IMR-90 (cell line): ENCODE results near the gene TULP4. TPM values are rescaled to one million over a fixed set of nuclear protein-coding genes. Genes with fewer than 3 reads are reported as not detected.

ENCODE experiments used
- ATAC-seq: fragments of 200-7000 bp; cut with Tn5 transposase; 2 replicates; pipeline ENCODE4 v1.9.1; 2020; ENCODE audit warnings: low read depth, mild to moderate bottlenecking, moderate library complexity
- BruUV-seq: library from RNA; stranded (reverse); fragments of 400-500 nt; replicated peaks from 2 replicates; lab custom pipeline; 2021; lab: Mats Ljungman, UMichigan
- CTCF ChIA-PET: fragments of 300-600 bp; formaldehyde crosslinking; extraction: SDS; loops from one replicate; lab custom pipeline; 2021; ENCODE audit warnings: antibody characterized with exemption; lab: Yijun Ruan, JAX
- POLR2A ChIA-PET: fragments of 300-600 bp; sonication (Branson Sonifier 250); formaldehyde crosslinking; loops from one replicate; lab custom pipeline; 2022; ENCODE audit warnings: antibody characterized with exemption; ENCODE audit not compliant: unreplicated experiment; lab: Charles Lee
- DNase-seq: peaks from one replicate; pipeline ENCODE4 v3.0.0; 2013
- H2AFZ ChIP-seq: replicated peaks from 2 replicates; pipeline ENCODE3; 2013; ENCODE audit warnings: low read length, mild to moderate bottlenecking; ENCODE audit not compliant: poor library complexity
- H2AK5ac ChIP-seq: 2 replicates; pipeline ENCODE4 v1.6.1; 2013; ENCODE audit warnings: low read depth, low read length, inconsistent platforms
- H2AK9ac ChIP-seq: replicated peaks from 2 replicates; pipeline ENCODE3; 2013; ENCODE audit warnings: mild to moderate bottlenecking, low read depth, low read length, moderate library complexity; ENCODE audit not compliant: poor library complexity
- H2BK120ac ChIP-seq: 2 replicates; pipeline ENCODE4 v1.6.1; 2013; ENCODE audit warnings: low read depth, low read length, inconsistent platforms
- H2BK15ac ChIP-seq: 3 replicates; pipeline ENCODE4 v1.6.1; 2013; ENCODE audit warnings: low read depth, low read length, inconsistent platforms
- H2BK20ac ChIP-seq: 2 replicates; pipeline ENCODE4 v1.6.1; 2013; ENCODE audit warnings: low read depth, mild to moderate bottlenecking, inconsistent platforms, low read length, moderate library complexity
- H2BK5ac ChIP-seq: 2 replicates; pipeline ENCODE4 v1.6.1; 2013; ENCODE audit warnings: mild to moderate bottlenecking, low read depth, low read length, inconsistent platforms; ENCODE audit not compliant: poor library complexity, severe bottlenecking
- H3K14ac ChIP-seq: replicated peaks from 2 replicates; pipeline ENCODE4 v1.6.1; 2013; ENCODE audit warnings: low read depth, low read length, inconsistent platforms
- H3K18ac ChIP-seq: 2 replicates; pipeline ENCODE4 v1.6.1; 2013; ENCODE audit warnings: low read depth, low read length, control low read depth
- H3K23ac ChIP-seq: 2 replicates; pipeline ENCODE4 v1.6.1; 2013; ENCODE audit warnings: low read depth, low read length, inconsistent platforms
- H3K27ac ChIP-seq: 2 replicates; pipeline ENCODE4 v1.5.1; 2013; ENCODE audit warnings: mild to moderate bottlenecking, control low read depth, low read length; ENCODE audit not compliant: insufficient read depth
- H3K27me3 ChIP-seq: 2 replicates; pipeline ENCODE4 v1.6.1; 2013; ENCODE audit warnings: low read length; ENCODE audit not compliant: control insufficient read depth, insufficient read depth
- H3K36me3 ChIP-seq: 2 replicates; pipeline ENCODE4 v1.6.1; 2013; ENCODE audit warnings: low read length, mixed read lengths; ENCODE audit not compliant: control insufficient read depth, insufficient read depth
- H3K4ac ChIP-seq: 2 replicates; pipeline ENCODE4 v1.6.1; 2013; ENCODE audit warnings: low read depth, low read length, inconsistent platforms
- H3K4me1 ChIP-seq: 2 replicates; pipeline ENCODE4 v1.6.1; 2013; ENCODE audit warnings: low read length, mixed read lengths; ENCODE audit not compliant: control insufficient read depth, insufficient read depth
- H3K4me2 ChIP-seq: 2 replicates; pipeline ENCODE4 v1.6.1; 2013; ENCODE audit warnings: low read depth, mild to moderate bottlenecking, control low read depth, low read length, moderate library complexity
- H3K4me3 ChIP-seq: 2 replicates; pipeline ENCODE4 v1.5.1; 2013; ENCODE audit warnings: low read depth, mild to moderate bottlenecking, control low read depth, low read length, moderate library complexity; ENCODE audit not compliant: insufficient read depth
- H3K56ac ChIP-seq: 2 replicates; pipeline ENCODE4 v1.6.1; 2013; ENCODE audit warnings: low read length, inconsistent platforms; ENCODE audit not compliant: insufficient read depth; ENCODE audit errors: extremely low read depth
- H3K79me1 ChIP-seq, 2 experiments: 2 replicates each; pipeline ENCODE4 v1.6.1; 2013; ENCODE audit warnings: low read length in 2 of 2, inconsistent platforms in 1 of 2, low read depth in 1 of 2
- H3K9ac ChIP-seq: 2 replicates; pipeline ENCODE4 v1.6.1; 2013; ENCODE audit warnings: low read depth, low read length, control low read depth
- H3K9me1 ChIP-seq: 2 replicates; pipeline ENCODE4 v1.6.1; 2013; ENCODE audit warnings: low read length, inconsistent platforms; ENCODE audit not compliant: insufficient read depth
- H3K9me3 ChIP-seq: 2 replicates; pipeline ENCODE4 v1.6.1; 2013; ENCODE audit warnings: low read length; ENCODE audit not compliant: control insufficient read depth, insufficient read depth
- H4K20me1 ChIP-seq: 2 replicates; pipeline ENCODE4 v1.6.1; 2013; ENCODE audit warnings: low read length, inconsistent platforms; ENCODE audit not compliant: insufficient read depth
- H4K5ac ChIP-seq: 2 replicates; pipeline ENCODE4 v1.6.1; 2013; ENCODE audit warnings: mild to moderate bottlenecking, low read depth, low read length, control low read depth
- H4K8ac ChIP-seq, 2 experiments: 2 replicates each; pipeline ENCODE4 v1.6.1; 2013; ENCODE audit warnings: low read depth in 2 of 2, low read length in 2 of 2, control low read depth in 1 of 2, inconsistent platforms in 1 of 2
- H4K91ac ChIP-seq: 2 replicates; pipeline ENCODE4 v1.6.1; 2013; ENCODE audit warnings: low read depth, low read length, inconsistent platforms; ENCODE audit not compliant: insufficient read depth
- BHLHE40 ChIP-seq: fragments of 150-350 bp; IDR thresholded peaks from 2 replicates; pipeline ENCODE4 v1.6.1; 2016; ENCODE audit warnings: mild to moderate bottlenecking, low read depth, low read length
- CEBPB ChIP-seq: IDR thresholded peaks from 2 replicates; pipeline ENCODE4 v1.6.1; 2012; ENCODE audit warnings: low read depth, low read length, improper control_type of control experiment
- CHD1 ChIP-seq: IDR thresholded peaks from 2 replicates; pipeline ENCODE4 v1.6.1; 2012; ENCODE audit warnings: low read depth, low read length, improper control_type of control experiment
- CTCF ChIP-seq: conservative IDR thresholded peaks from 2 replicates; pipeline ENCODE4 v1.5.1; 2012; ENCODE audit warnings: mild to moderate bottlenecking, low read depth, low read length, improper control_type of control experiment
- FOS ChIP-seq: fragments of 150-350 bp; IDR thresholded peaks from 2 replicates; pipeline ENCODE4 v1.6.1; 2016; ENCODE audit warnings: low read depth, low read length
- MAFK ChIP-seq: IDR thresholded peaks from 2 replicates; pipeline ENCODE4 v1.6.1; 2012; ENCODE audit warnings: low read depth, low read length, improper control_type of control experiment
- MAZ ChIP-seq: IDR thresholded peaks from 2 replicates; pipeline ENCODE4 v1.6.1; 2012; ENCODE audit warnings: low read depth, mild to moderate bottlenecking, low read length, improper control_type of control experiment, moderate library complexity, borderline replicate concordance
- MXI1 ChIP-seq: IDR thresholded peaks from 2 replicates; pipeline ENCODE4 v1.6.1; 2012; ENCODE audit warnings: low read depth, mild to moderate bottlenecking, low read length, moderate library complexity, borderline replicate concordance
- NFE2L2 ChIP-seq: fragments of 150-350 bp; IDR thresholded peaks from 2 replicates; pipeline ENCODE4 v1.6.1; 2016; ENCODE audit warnings: low read depth, mild to moderate bottlenecking, low read length
- POLR2A ChIP-seq: IDR thresholded peaks from 2 replicates; pipeline ENCODE4 v1.6.1; 2012; ENCODE audit warnings: mild to moderate bottlenecking, low read depth, low read length
- RAD21 ChIP-seq: IDR thresholded peaks from 2 replicates; pipeline ENCODE4 v1.6.1; 2012; ENCODE audit warnings: low read length, improper control_type of control experiment
- RCOR1 ChIP-seq: IDR thresholded peaks from 2 replicates; pipeline ENCODE4 v1.6.1; 2012; ENCODE audit warnings: mild to moderate bottlenecking, low read length, improper control_type of control experiment; ENCODE audit not compliant: insufficient replicate concordance
- RFX5 ChIP-seq: IDR thresholded peaks from 2 replicates; pipeline ENCODE4 v1.8.0; 2012; ENCODE audit warnings: low read depth, mild to moderate bottlenecking, low read length, moderate library complexity
- SMC3 ChIP-seq: fragments of 150-350 bp; IDR thresholded peaks from 2 replicates; pipeline ENCODE4 v1.6.1; 2016; ENCODE audit warnings: low read depth, mild to moderate bottlenecking, antibody characterized with exemption, low read length, moderate library complexity
- WGBS, 2 experiments: methylation state at CpG; one replicate each; pipeline versions ENCODE4 v1.1.5 to v1.1.7; 2013; ENCODE audit warnings: missing lambda C conversion rate in 2 of 2; ENCODE audit not compliant: insufficient read length in 1 of 2; ENCODE audit errors: extremely low coverage in 2 of 2; 5-methylcytosine and 5-hydroxymethylcytosine counted together
- dilution Hi-C: fragments of 300-500 bp; cut with HindIII; formaldehyde crosslinking; loops from one replicate; pipeline ENCODE4 v1.14.3; 2018; ENCODE audit warnings: low sequenced_read_pairs; ENCODE audit not compliant: unreplicated experiment
- in situ Hi-C: fragments of 300-500 bp; cut with MboI; formaldehyde crosslinking; loops from 3 replicates; pipeline ENCODE4 v1.14.3; 2019; ENCODE audit warnings: low sequenced_read_pairs, inconsistent platforms, mixed read lengths
- intact Hi-C: fragments of 100-400 bp; cut with micrococcal nuclease; formaldehyde crosslinking; loops from 2 replicates; pipeline ENCODE4 v1.10.0; 2022
- polyA plus RNA-seq, 3 experiments: library from polyadenylated mRNA; depleted of rRNA; stranded (reverse); fragments of >200 nt; gene quantifications; 2 replicates each; pipeline ENCODE4 v1.2.3, GENCODE V29; 2012; ENCODE audit warnings: low replicate concordance in 1 of 3
- total RNA-seq: library from RNA; depleted of rRNA; stranded (reverse); fragments of >200 nt; gene quantifications from 2 replicates; pipeline ENCODE4 v1.2.3, GENCODE V29; 2012
- TF ChIP-seq, protein P1 (sequence below): fragments of 150-350 bp; IDR thresholded peaks from 2 replicates; pipeline ENCODE4 v1.6.1; 2016; ENCODE audit warnings: low read depth, mild to moderate bottlenecking, low read length, moderate library complexity, borderline replicate concordance
- TF ChIP-seq, protein P2 (sequence below): fragments of 150-350 bp; IDR thresholded peaks from 2 replicates; pipeline ENCODE4 v1.6.1; 2017; ENCODE audit warnings: mild to moderate bottlenecking, antibody characterized with exemption, low read length, low read depth

Gene TULP4
- total and polyA plus RNA-seq, 2 of the 4 experiments (the other 2 are of a cell fraction) = 8.1 to 30.6 TPM

- Histone ChIP-seq H3K36me3 (0 out of 2 replicates have a peak, but pooled peaks cover 3% of the 10 kb centered on the region), H2BK5ac (no peak overlapping the region), H3K27me3 (no peaks in the 10 kb centered on the region), H3K4me2 (no peak overlapping the region), H3K56ac (no peak overlapping the region), H3K9me3 (no peaks in the 10 kb centered on the region; the same call in 1 of the 2 replicates), H3K4me1 (no peaks in the 10 kb centered on the region), H2AK5ac (no peak overlapping the region), H3K4ac (no peak overlapping the region), H3K79me1 (peaks cover 0 to 13% of the 10 kb centered on the region in 2 experiments; a peak in 2 of 4 replicates), H3K9ac (no peak overlapping the region), H2BK15ac (no peak overlapping the region), H4K20me1 (no peaks in the 10 kb centered on the region), H2BK120ac (no peak overlapping the region), H3K9me1 (no peaks in the 10 kb centered on the region), H3K4me3 (no peak overlapping the region), H3K27ac (no peak overlapping the region), H2AK9ac (no peak overlapping the region), H2BK20ac (no peak overlapping the region), H3K23ac (no peak overlapping the region), H4K8ac (no peak overlapping the region), H3K14ac (no peak overlapping the region), H4K5ac (no peak overlapping the region), H4K91ac (no peak overlapping the region), H2AFZ (no peak overlapping the region), H3K18ac (no peak overlapping the region)
- intact Hi-C loops (no loop called here), dilution Hi-C loops (no loop called here), in situ Hi-C loops (no loop called here)
- ChIA-PET POLR2A (no interaction called here), CTCF (no interaction called here)
- ATAC-seq (no peak), DNase-seq (no peak)
- TF ChIP-seq MAFK (no peak), BHLHE40 (no peak), FOS (no peak), MAZ (no peak), POLR2A (no peak), SMC3 (no peak), MXI1 (no peak), RAD21 (no peak), CEBPB (no peak), RFX5 (no peak), RCOR1 (no peak), CTCF (no peak), CHD1 (no peak), NFE2L2 (no peak)
- TF ChIP-seq, protein P1, sequence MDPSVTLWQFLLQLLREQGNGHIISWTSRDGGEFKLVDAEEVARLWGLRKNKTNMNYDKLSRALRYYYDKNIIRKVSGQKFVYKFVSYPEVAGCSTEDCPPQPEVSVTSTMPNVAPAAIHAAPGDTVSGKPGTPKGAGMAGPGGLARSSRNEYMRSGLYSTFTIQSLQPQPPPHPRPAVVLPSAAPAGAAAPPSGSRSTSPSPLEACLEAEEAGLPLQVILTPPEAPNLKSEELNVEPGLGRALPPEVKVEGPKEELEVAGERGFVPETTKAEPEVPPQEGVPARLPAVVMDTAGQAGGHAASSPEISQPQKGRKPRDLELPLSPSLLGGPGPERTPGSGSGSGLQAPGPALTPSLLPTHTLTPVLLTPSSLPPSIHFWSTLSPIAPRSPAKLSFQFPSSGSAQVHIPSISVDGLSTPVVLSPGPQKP = no peak
- TF ChIP-seq, protein P2, sequence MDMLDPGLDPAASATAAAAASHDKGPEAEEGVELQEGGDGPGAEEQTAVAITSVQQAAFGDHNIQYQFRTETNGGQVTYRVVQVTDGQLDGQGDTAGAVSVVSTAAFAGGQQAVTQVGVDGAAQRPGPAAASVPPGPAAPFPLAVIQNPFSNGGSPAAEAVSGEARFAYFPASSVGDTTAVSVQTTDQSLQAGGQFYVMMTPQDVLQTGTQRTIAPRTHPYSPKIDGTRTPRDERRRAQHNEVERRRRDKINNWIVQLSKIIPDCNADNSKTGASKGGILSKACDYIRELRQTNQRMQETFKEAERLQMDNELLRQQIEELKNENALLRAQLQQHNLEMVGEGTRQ = no peak
- WGBS, 2 experiments = 70% methylated on average over 2 of the region's 7 CpGs; no CpG with 5 or more reads in 1 of the 2 experiments
- BruUV-seq = no TSS peak
These were observed 9.0 kb upstream of the TULP4 start for GRCh38 chr6:158303210-158303731.
